GM23248 (cell line): ENCODE measurements around the gene PNMA6A. TPM values are rescaled to one million over a fixed set of nuclear protein-coding genes. Genes with fewer than 3 reads are reported as not detected.
"Not testable (repeated sequence)": the region's sequence is repeated elsewhere in the genome, so short reads cannot be mapped to it uniquely, and the experiment has no call there.

Experiments
- DNase-seq: peaks from one replicate; pipeline ENCODE4 v3.0.0-alpha.2; 2015
- H2AFZ ChIP-seq: fragments of 200-600 bp; sonication (generic); 2 replicates; pipeline ENCODE4 v1.6.1; 2016; ENCODE audit warnings: antibody characterized with exemption
- H3F3A ChIP-seq: fragments of 200-600 bp; sonication (generic); 2 replicates; pipeline ENCODE4 v1.6.1; 2016; ENCODE audit warnings: mild to moderate bottlenecking, antibody characterized with exemption, mixed run types; ENCODE audit not compliant: insufficient read depth
- H3K27ac ChIP-seq: fragments of 200-600 bp; sonication (generic); 2 replicates; pipeline ENCODE4 v1.5.1; 2016; ENCODE audit warnings: mild to moderate bottlenecking
- H3K27me3 ChIP-seq: fragments of 200-600 bp; sonication (generic); replicated peaks from 2 replicates; pipeline ENCODE4 v1.6.1; 2016; ENCODE audit warnings: mild to moderate bottlenecking; ENCODE audit not compliant: insufficient read depth
- H3K36me3 ChIP-seq: fragments of 200-600 bp; sonication (generic); 2 replicates; pipeline ENCODE4 v1.6.1; 2016; ENCODE audit warnings: low read depth, mild to moderate bottlenecking
- H3K4me1 ChIP-seq: fragments of 200-600 bp; sonication (generic); 2 replicates; pipeline ENCODE4 v1.6.1; 2016; ENCODE audit warnings: mild to moderate bottlenecking; ENCODE audit not compliant: insufficient read depth
- H3K4me2 ChIP-seq: fragments of 200-600 bp; sonication (generic); one replicate; pipeline ENCODE4 v1.6.1; 2016; ENCODE audit warnings: mild to moderate bottlenecking; ENCODE audit not compliant: unreplicated experiment
- H3K4me3 ChIP-seq: fragments of 200-600 bp; sonication (generic); 2 replicates; pipeline ENCODE4 v1.5.1; 2016; ENCODE audit warnings: mild to moderate bottlenecking
- H3K79me2 ChIP-seq: fragments of 200-600 bp; sonication (generic); 2 replicates; pipeline ENCODE4 v1.6.1; 2016; ENCODE audit warnings: mild to moderate bottlenecking; ENCODE audit not compliant: insufficient read depth
- H3K9ac ChIP-seq: fragments of 200-600 bp; sonication (generic); 2 replicates; pipeline ENCODE4 v1.6.1; 2016; ENCODE audit warnings: mild to moderate bottlenecking
- H3K9me2 ChIP-seq: fragments of 200-600 bp; sonication (generic); 2 replicates; pipeline ENCODE4 v1.6.1; 2016; ENCODE audit warnings: mixed run types, mild to moderate bottlenecking, moderate library complexity; ENCODE audit not compliant: insufficient read depth
- H3K9me3 ChIP-seq: fragments of 200-600 bp; sonication (generic); one replicate; pipeline ENCODE4 v1.6.1; 2017; ENCODE audit warnings: low read depth
- H4K20me1 ChIP-seq: fragments of 200-600 bp; sonication (generic); 2 replicates; pipeline ENCODE4 v1.6.0; 2016; ENCODE audit not compliant: insufficient read depth
- EZH2 ChIP-seq: fragments of 200-600 bp; sonication (generic); IDR thresholded peaks from 2 replicates; pipeline ENCODE4 v1.6.1; 2018; ENCODE audit warnings: antibody characterized with exemption, mild to moderate bottlenecking; ENCODE audit not compliant: insufficient read depth, poor library complexity, severe bottlenecking
- EZH2phosphoT487 ChIP-seq: fragments of 200-600 bp; sonication (generic); IDR thresholded peaks from 2 replicates; pipeline ENCODE4 v1.6.1; 2018; ENCODE audit warnings: antibody characterized with exemption, moderate library complexity, mild to moderate bottlenecking, low read depth; ENCODE audit not compliant: insufficient read depth
- WGBS, 2 experiments: methylation state at CpG; one replicate each; pipeline ENCODE4 v1.1.6; 2015 to 2017; ENCODE audit warnings: low lambda C conversion rate in 2 of 2, low coverage in 1 of 2; ENCODE audit errors: missing lambda C conversion rate in 2 of 2; 5-methylcytosine and 5-hydroxymethylcytosine counted together
- in situ Hi-C: fragments of 300-500 bp; cut with MboI; formaldehyde crosslinking; loops from 2 replicates; pipeline ENCODE4 v1.15.0; 2020
- polyA plus RNA-seq: library from polyadenylated mRNA; unstranded; fragments of >200 nt; fragmentation: Nextera tagmentation; extraction: Ambion mirVana; gene quantifications from 2 replicates; pipeline ENCODE4 v1.2.1, GENCODE V29; 2016
- total RNA-seq: library from RNA; depleted of rRNA; stranded (reverse); fragments of >200 nt; shearing (Covaris generic); gene quantifications from 2 replicates; pipeline ENCODE4 v1.2.3, GENCODE V29; 2014

PNMA6A gene
- total and polyA plus RNA-seq, 2 experiments from 2014 or later, result 0.19 to 0.22 TPM

GRCh38 chrX:153102418-153102817, 30.2 kb downstream of the PNMA6A start:
- H2AFZ ChIP-seq, result no peak overlapping the region
- TF ChIP-seq EZH2 (no peak), EZH2phosphoT487 (no peak)
- H3K36me3 ChIP-seq, result no peaks in the 10 kb centered on the region
- H3K27me3 ChIP-seq, result no peaks in the 10 kb centered on the region
- no peak overlapping the region for H3K27ac ChIP-seq
- H3K4me2 ChIP-seq, result no peak overlapping the region
- H3K9me2 ChIP-seq, result no peaks in the 10 kb centered on the region
- H4K20me1 ChIP-seq, result no peaks in the 10 kb centered on the region
- H3K79me2 ChIP-seq, result no peaks in the 10 kb centered on the region
- no peaks in the 10 kb centered on the region for H3F3A ChIP-seq
- no peak for DNase-seq
- no peaks in the 10 kb centered on the region for H3K4me1 ChIP-seq
- in situ Hi-C loops, result no loop called here
- WGBS, 2 experiments, result 30 to 33% methylated on average over 3 of the region's 3 CpGs
- H3K4me3 ChIP-seq, result no peak overlapping the region
- H3K9ac ChIP-seq, result no peak overlapping the region
- no peaks in the 10 kb centered on the region for H3K9me3 ChIP-seq

- H3K9ac ChIP-seq, H3K36me3 ChIP-seq, H3K9me2 ChIP-seq, H3K4me1 ChIP-seq, H2AFZ ChIP-seq, DNase-seq, in situ Hi-C loops, H3K79me2 ChIP-seq, H3K9me3 ChIP-seq, H3K27ac ChIP-seq, H3K27me3 ChIP-seq, H3F3A ChIP-seq, H3K4me2 ChIP-seq, H4K20me1 ChIP-seq, H3K4me3 ChIP-seq: not testable (repeated sequence)
- WGBS, 2 experiments, result 0 to 20% methylated on average over 1 of the region's 1 CpG
Measured at GRCh38 chrX:153104959-153105358, 32.7 kb downstream of the PNMA6A start.

- H3K27me3 ChIP-seq, H3F3A ChIP-seq, H3K4me3 ChIP-seq, H3K9me3 ChIP-seq, H3K9me2 ChIP-seq, H2AFZ ChIP-seq, H4K20me1 ChIP-seq, H3K4me2 ChIP-seq, H3K36me3 ChIP-seq, H3K4me1 ChIP-seq, H3K9ac ChIP-seq, DNase-seq, in situ Hi-C loops, H3K79me2 ChIP-seq, H3K27ac ChIP-seq: not testable (repeated sequence)
- 22% methylated on average over 2 of the region's 12 CpGs; no CpG with 5 or more reads in 1 of the 2 experiments for WGBS, 2 experiments
Measured at GRCh38 chrX:153106092-153106801, 34.0 kb downstream of the PNMA6A start.

- H3K9ac ChIP-seq, H2AFZ ChIP-seq, H3K4me1 ChIP-seq, H4K20me1 ChIP-seq, H3K9me2 ChIP-seq, DNase-seq, H3K27ac ChIP-seq, H3K36me3 ChIP-seq, in situ Hi-C loops, H3K79me2 ChIP-seq, H3K27me3 ChIP-seq, H3K4me3 ChIP-seq, H3F3A ChIP-seq, H3K9me3 ChIP-seq, H3K4me2 ChIP-seq: not testable (repeated sequence)
- WGBS, 2 experiments, result no CpG with 5 or more reads among the region's 2 CpGs
Measured at GRCh38 chrX:153110735-153111134, 38.5 kb downstream of the PNMA6A start.

GRCh38 chrX:153113851-153114250, 41.6 kb downstream of the PNMA6A start:
- H3K9me3 ChIP-seq, H3K4me1 ChIP-seq, H3K27ac ChIP-seq, H3K9me2 ChIP-seq, H3K4me3 ChIP-seq, H2AFZ ChIP-seq, H3F3A ChIP-seq, H4K20me1 ChIP-seq, H3K79me2 ChIP-seq, H3K4me2 ChIP-seq, H3K36me3 ChIP-seq, DNase-seq, H3K9ac ChIP-seq, in situ Hi-C loops, H3K27me3 ChIP-seq: not testable (repeated sequence)
- WGBS, 2 experiments, result no CpG with 5 or more reads among the region's 9 CpGs

GRCh38 chrX:153117754-153118153, 45.5 kb downstream of the PNMA6A start:
- H3K9ac ChIP-seq, H3K9me3 ChIP-seq, H3K27ac ChIP-seq, H3K79me2 ChIP-seq, H3K27me3 ChIP-seq, H3K9me2 ChIP-seq, DNase-seq, H3K36me3 ChIP-seq, H4K20me1 ChIP-seq, H2AFZ ChIP-seq, H3K4me3 ChIP-seq, H3K4me1 ChIP-seq, H3F3A ChIP-seq, in situ Hi-C loops, H3K4me2 ChIP-seq: not testable (repeated sequence)
- WGBS, 2 experiments, result no CpG with 5 or more reads among the region's 3 CpGs

GRCh38 chrX:153120230-153120629, 48.0 kb downstream of the PNMA6A start:
- H3K9ac ChIP-seq, H3K9me2 ChIP-seq, H3K27me3 ChIP-seq, DNase-seq, H3K4me2 ChIP-seq, H3K9me3 ChIP-seq, H3K36me3 ChIP-seq, H3K4me1 ChIP-seq, H4K20me1 ChIP-seq, H2AFZ ChIP-seq, H3K4me3 ChIP-seq, H3K27ac ChIP-seq, H3F3A ChIP-seq, in situ Hi-C loops, H3K79me2 ChIP-seq: not testable (repeated sequence)
- whole genome bisulfite sequencing, 2 experiments, result no CpG with 5 or more reads among the region's 8 CpGs
